Kidney (tissue), 14 donors: ENCODE data around the gene RRP1B. TPM values are rescaled to one million over a fixed set of nuclear protein-coding genes. Genes with fewer than 3 reads are reported as not detected.
"Not testable (repeated sequence)": the region's sequence is repeated elsewhere in the genome, so short reads cannot be mapped to it uniquely, and the experiment has no call there.

ENCODE experiments used
- DNase-seq, 5 donors: peaks; one replicate each; pipeline ENCODE4 v3.0.0-alpha.2; 2013 to 2020
- FAIRE-seq: peaks from 2 replicates; lab custom pipeline; 2012; peaks lifted over from hg19 to GRCh38; lab: Jason Lieb, UNC
- H3K27ac ChIP-seq, 2 donors: one replicate each; pipeline ENCODE4 v1.7.0; 2013; ENCODE audit warnings: low read depth in 2 of 2, low read length in 2 of 2, inconsistent platforms in 1 of 2
- H3K27me3 ChIP-seq: one replicate; pipeline ENCODE4 v1.7.1; 2013; ENCODE audit warnings: low read length, inconsistent platforms; ENCODE audit not compliant: control insufficient read depth, insufficient read depth
- H3K36me3 ChIP-seq, 3 donors: one replicate each; pipeline versions ENCODE4 v1.7.0 to v1.7.1; 2013; ENCODE audit warnings: low read length in 3 of 3, control low read depth in 1 of 3, inconsistent platforms in 1 of 3; ENCODE audit not compliant: insufficient read depth in 3 of 3, control insufficient read depth in 2 of 3
- H3K4me1 ChIP-seq, 3 donors: one replicate each; pipeline versions ENCODE4 v1.7.0 to v1.7.1; 2013; ENCODE audit warnings: low read length in 3 of 3, inconsistent platforms in 1 of 3, low read depth in 1 of 3; ENCODE audit not compliant: control insufficient read depth in 2 of 3, insufficient read depth in 2 of 3
- H3K4me3 ChIP-seq, 3 donors: one replicate each; pipeline versions ENCODE4 v1.7.0 to v1.8.1; 2013; ENCODE audit warnings: low read length in 3 of 3, control low read depth in 1 of 3, inconsistent platforms in 1 of 3
- H3K9ac ChIP-seq, 3 donors: one replicate each; pipeline versions ENCODE4 v1.7.0 to v1.7.1; 2013; ENCODE audit warnings: low read length in 3 of 3, control low read depth in 1 of 3, inconsistent platforms in 1 of 3
- H3K9me3 ChIP-seq, 3 donors: one replicate each; pipeline versions ENCODE4 v1.7.0 to v1.7.1; 2013; ENCODE audit warnings: low read length in 3 of 3, control low read depth in 1 of 3, inconsistent platforms in 1 of 3; ENCODE audit not compliant: control insufficient read depth in 2 of 3, insufficient read depth in 1 of 3
- intact Hi-C: fragments of 100-400 bp; cut with DNase I; formaldehyde crosslinking; loops from one replicate; pipeline ENCODE4 v1.11.1; 2022
- polyA plus RNA-seq: library from polyadenylated mRNA; stranded (reverse); fragments of 350-450 nt; fragmentation: Illumina TruSeq; extraction: RNeasy Lipid Tissue Mini Kit (QIAGEN cat#74804); gene quantifications from one replicate; pipeline ENCODE4 v1.2.3, GENCODE V29; 2014; ENCODE audit warnings: low read depth, low replicate concordance; ENCODE audit not compliant: insufficient read depth
- total RNA-seq: library from RNA; stranded (reverse); fragmentation: NEBNext Ultra II Directional; extraction: Animal tissue kit (Norgen Biotek cat#: 25700); gene quantifications from one replicate; pipeline ENCODE4 v1.2.1, GENCODE V29; 2021
- TF ChIP-seq, protein P1 (sequence below): IDR thresholded peaks from 3 replicates; pipeline ENCODE4 v1.5.1; 2012; ENCODE audit warnings: mild to moderate bottlenecking, moderate library complexity, borderline replicate concordance; ENCODE audit not compliant: insufficient read depth; ENCODE audit errors: extremely low read depth
- donor health status: control.
- donor health status: control.
- donor health status: control.
- donor health status: control.
- donor health status: control.
- donor health status: DM: yes; HTN: yes; CAD: no.
- donor health status: Normal renal cell carcinoma (clear cell type).

RRP1B gene
- total and polyA plus RNA-seq, 2 donors from 2014 or later, result 5.0 to 17.8 TPM

DNA sequence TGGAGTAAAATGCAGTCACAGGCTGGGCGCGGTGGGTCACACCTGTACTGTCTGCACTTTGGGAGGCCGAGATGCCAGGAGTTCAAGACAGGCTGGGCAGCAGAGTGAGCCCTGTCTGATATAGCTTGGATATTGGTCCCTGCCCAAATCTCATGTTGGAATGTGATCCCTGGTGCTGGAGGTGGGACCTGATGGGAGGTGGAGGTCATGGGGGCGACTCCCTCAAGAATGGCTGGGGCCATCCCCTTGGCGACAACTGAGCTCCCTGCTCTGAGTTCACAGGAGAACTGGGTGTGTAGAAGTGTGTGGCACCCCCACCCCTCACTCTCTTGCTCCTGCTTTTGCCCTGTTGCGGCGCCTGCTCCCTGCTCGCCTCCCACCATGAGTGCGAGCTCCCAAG is 48.1 kb downstream of the RRP1B start:
- TF ChIP-seq, protein P1, sequence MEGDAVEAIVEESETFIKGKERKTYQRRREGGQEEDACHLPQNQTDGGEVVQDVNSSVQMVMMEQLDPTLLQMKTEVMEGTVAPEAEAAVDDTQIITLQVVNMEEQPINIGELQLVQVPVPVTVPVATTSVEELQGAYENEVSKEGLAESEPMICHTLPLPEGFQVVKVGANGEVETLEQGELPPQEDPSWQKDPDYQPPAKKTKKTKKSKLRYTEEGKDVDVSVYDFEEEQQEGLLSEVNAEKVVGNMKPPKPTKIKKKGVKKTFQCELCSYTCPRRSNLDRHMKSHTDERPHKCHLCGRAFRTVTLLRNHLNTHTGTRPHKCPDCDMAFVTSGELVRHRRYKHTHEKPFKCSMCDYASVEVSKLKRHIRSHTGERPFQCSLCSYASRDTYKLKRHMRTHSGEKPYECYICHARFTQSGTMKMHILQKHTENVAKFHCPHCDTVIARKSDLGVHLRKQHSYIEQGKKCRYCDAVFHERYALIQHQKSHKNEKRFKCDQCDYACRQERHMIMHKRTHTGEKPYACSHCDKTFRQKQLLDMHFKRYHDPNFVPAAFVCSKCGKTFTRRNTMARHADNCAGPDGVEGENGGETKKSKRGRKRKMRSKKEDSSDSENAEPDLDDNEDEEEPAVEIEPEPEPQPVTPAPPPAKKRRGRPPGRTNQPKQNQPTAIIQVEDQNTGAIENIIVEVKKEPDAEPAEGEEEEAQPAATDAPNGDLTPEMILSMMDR, result no peak
- peak in 1 of 5 donors; percentile 46 for DNase-seq
- FAIRE-seq, result no peak
- Histone ChIP-seq H3K27me3 (no peaks in the 10 kb centered on the region), H3K9me3 (no peaks in the 10 kb centered on the region), H3K36me3 (no peaks in the 10 kb centered on the region), H3K9ac (no peak overlapping the region), H3K4me3 (no peak overlapping the region), H3K27ac (no peak overlapping the region), H3K4me1 (peaks cover 0 to 11% (median 5%) of the 10 kb centered on the region in 3 donors)
- intact Hi-C loops, result no loop called here

DNA sequence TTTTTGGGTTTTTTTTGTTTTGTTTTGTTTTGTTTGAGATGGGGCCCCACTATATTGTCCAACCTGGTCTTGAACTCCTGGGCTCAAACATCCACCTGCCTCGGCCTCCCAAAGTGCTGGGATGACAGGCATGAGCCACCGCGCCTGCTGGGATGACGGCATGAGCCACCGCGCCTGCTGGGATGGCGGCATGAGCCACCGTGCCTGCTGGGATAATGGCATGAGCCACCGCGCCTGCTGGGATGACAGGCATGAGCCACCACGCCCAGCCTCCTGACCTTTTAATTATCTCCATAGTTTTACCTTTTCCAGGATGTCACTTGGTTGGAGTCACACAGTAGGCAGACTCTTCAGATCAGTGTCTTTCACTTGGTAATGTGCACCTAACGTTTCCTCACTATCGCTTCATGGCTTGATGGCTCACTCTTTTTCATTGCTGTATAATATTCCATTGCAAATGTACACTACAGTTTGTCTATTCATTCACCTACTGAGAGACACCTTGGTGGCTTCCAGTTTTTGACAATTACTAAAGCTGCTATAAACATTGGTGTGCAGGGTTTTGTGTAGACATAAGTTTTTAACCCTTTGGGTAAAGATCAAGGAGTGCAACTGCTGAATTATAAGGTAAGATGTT is 49.5 kb downstream of the RRP1B start:
- Histone ChIP-seq H3K4me3 (no peak overlapping the region), H3K9me3 (no peaks in the 10 kb centered on the region), H3K27me3 (no peaks in the 10 kb centered on the region), H3K4me1 (peaks cover 0 to 10% (median 0%) of the 10 kb centered on the region in 3 donors), H3K27ac (no peak overlapping the region), H3K36me3 (no peaks in the 10 kb centered on the region), H3K9ac (no peak overlapping the region)
- no peak for DNase-seq
- no peak for FAIRE-seq
- TF ChIP-seq, protein P1, result no peak
- intact Hi-C loops, result no loop called here

GRCh38 chr21:43712268-43712942 is 53.0 kb downstream of the RRP1B start:
- TF ChIP-seq, protein P1, result no peak
- Histone ChIP-seq H3K27me3 (no peaks in the 10 kb centered on the region), H3K9ac (no peak overlapping the region), H3K4me3 (no peak overlapping the region), H3K27ac (peak overlapping the region; percentile 77 to 87), H3K4me1 (peaks cover 0 to 10% (median 0%) of the 10 kb centered on the region in 3 donors), H3K9me3 (no peaks in the 10 kb centered on the region), H3K36me3 (no peaks in the 10 kb centered on the region)
- intact Hi-C loops, result no loop called here
- FAIRE-seq (peak; percentile 86), DNase-seq (peak; percentile 67 to 94 (median 89))

DNA sequence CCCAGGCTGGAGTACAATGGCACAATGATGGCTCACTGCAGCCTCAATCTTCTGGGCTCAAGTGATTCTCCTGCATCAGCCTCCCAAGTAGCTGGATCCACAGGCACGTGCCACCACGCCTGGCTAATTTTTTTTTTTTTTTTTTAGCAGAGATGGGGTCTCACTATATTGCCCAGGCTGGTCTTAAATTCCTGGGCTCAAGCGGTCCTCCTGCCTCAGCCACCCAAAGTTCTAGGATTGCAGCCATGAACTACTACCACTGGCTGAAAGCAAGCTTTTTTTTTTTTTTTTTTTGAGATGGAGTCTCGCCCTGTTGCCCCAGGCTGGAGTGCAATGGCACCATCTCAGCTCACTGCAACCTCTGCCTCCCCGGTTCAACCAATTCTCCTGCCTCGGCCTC is 53.8 kb downstream of the RRP1B start:
- H3K9me3 ChIP-seq, intact Hi-C loops, H3K27me3 ChIP-seq, DNase-seq, H3K9ac ChIP-seq, H3K4me3 ChIP-seq, H3K36me3 ChIP-seq, FAIRE-seq, H3K4me1 ChIP-seq: not testable (repeated sequence)
- H3K27ac ChIP-seq, result peak overlapping the region in 1 of 2 donors; percentile 87
